Sigmoid colon (tissue), 7 donors: ENCODE data around the gene TEC. TPM values are rescaled to one million over a fixed set of nuclear protein-coding genes. Genes with fewer than 3 reads are reported as not detected.
A peak's percentile ranks its signal among the peaks of the same experiment; 100 is the strongest.
"Not testable (repeated sequence)": the region's sequence is repeated elsewhere in the genome, so short reads cannot be mapped to it uniquely, and the experiment has no call there.

Experiments
- DNase-seq: peaks from one replicate; pipeline ENCODE4 v3.0.0-alpha.2; 2019
- H3K27ac ChIP-seq, 4 donors: fragments of 200-600 bp; sonication (generic); one replicate each; pipeline ENCODE4 v1.5.1; 2016 to 2019; ENCODE audit warnings: mild to moderate bottlenecking in 1 of 4
- H3K27me3 ChIP-seq, 3 donors: fragments of 200-600 bp; sonication (generic); one replicate each; pipeline ENCODE4 v1.5.1; 2019; ENCODE audit warnings: mild to moderate bottlenecking in 1 of 3
- H3K36me3 ChIP-seq, 4 donors: fragments of 200-600 bp; sonication (generic); one replicate each; pipeline ENCODE4 v1.5.1; 2016 to 2019
- H3K4me1 ChIP-seq, 4 donors: fragments of 200-600 bp; sonication (generic); one replicate each; pipeline ENCODE4 v1.5.1; 2017 to 2019
- H3K4me3 ChIP-seq, 4 donors: fragments of 200-600 bp; sonication (generic); one replicate each; pipeline ENCODE4 v1.5.1; 2017 to 2019; ENCODE audit warnings: mild to moderate bottlenecking in 2 of 4, moderate library complexity in 1 of 4
- H3K9me3 ChIP-seq, 4 donors: fragments of 200-600 bp in 3 of 4; sonication (generic) in 3 of 4; one replicate each; pipeline versions ENCODE4 v1.5.1 to v1.6.1; 2013 to 2019
- EP300 ChIP-seq, 4 donors: sonication (generic); formaldehyde crosslinking; IDR thresholded peaks; one replicate each; pipeline ENCODE4 v1.6.1; 2017; ENCODE audit warnings: antibody characterized with exemption in 4 of 4
- POLR2A ChIP-seq, 2 donors: fragments of 450-650 bp; IDR thresholded peaks; one replicate each; pipeline ENCODE4 v1.6.1; 2016; ENCODE audit warnings: antibody characterized with exemption in 2 of 2, mild to moderate bottlenecking in 2 of 2, moderate library complexity in 2 of 2
- POLR2AphosphoS5 ChIP-seq, 4 donors: sonication (generic); formaldehyde crosslinking; IDR thresholded peaks; one replicate each; pipeline ENCODE4 v1.6.1; 2017; ENCODE audit warnings: antibody characterized with exemption in 4 of 4
- WGBS, 2 donors: extraction: QIAGEN DNeasy Blood & Tissue Kit; methylation state at CpG; one replicate each; pipeline ENCODE4 v1.1.7; 2013; 5-methylcytosine and 5-hydroxymethylcytosine counted together
- intact Hi-C: fragments of 100-400 bp; cut with DNase I; formaldehyde crosslinking; loops from one replicate; pipeline ENCODE4 v1.15.1; 2023
- polyA plus RNA-seq, 3 donors: library from polyadenylated mRNA; stranded (reverse); fragments of 200-250 nt; gene quantifications; one replicate each; pipeline ENCODE4 v1.2.3, GENCODE V29; 2013
- total RNA-seq, 4 donors: library from RNA; depleted of rRNA; stranded (reverse); fragments of >200 nt; gene quantifications; one replicate each; pipeline ENCODE4 v1.1.0, GENCODE V29; 2016
- TF ChIP-seq, protein P1 (sequence below), 4 experiments: fragments of 450-650 bp in 3 of 4; fragments of 200-600 bp in 1 of 4; IDR thresholded peaks; one replicate each; pipeline ENCODE4 v1.5.1; 2016 to 2019; ENCODE audit warnings: antibody characterized with exemption in 4 of 4, mild to moderate bottlenecking in 3 of 4, moderate library complexity in 2 of 4
- donor health status: healthy with polysubstance abuse.
- donor health status: Bipolar disorder and iron deficiency.
- donor health status: healthy.

TEC gene
- total and polyA plus RNA-seq, 7 donors, result 1.1 to 5.3 (median 2.0) TPM

- intact Hi-C loops, result no loop called here
- Histone ChIP-seq H3K4me3 (no peak overlapping the region), H3K27me3 (no peaks in the 10 kb centered on the region), H3K9me3 (no peaks in the 10 kb centered on the region), H3K36me3 (no peaks in the 10 kb centered on the region), H3K4me1 (no peaks in the 10 kb centered on the region), H3K27ac (peak overlapping the region in 1 of 4 donors; percentile 41)
- no peak for DNase-seq
- TF ChIP-seq, protein P1, sequence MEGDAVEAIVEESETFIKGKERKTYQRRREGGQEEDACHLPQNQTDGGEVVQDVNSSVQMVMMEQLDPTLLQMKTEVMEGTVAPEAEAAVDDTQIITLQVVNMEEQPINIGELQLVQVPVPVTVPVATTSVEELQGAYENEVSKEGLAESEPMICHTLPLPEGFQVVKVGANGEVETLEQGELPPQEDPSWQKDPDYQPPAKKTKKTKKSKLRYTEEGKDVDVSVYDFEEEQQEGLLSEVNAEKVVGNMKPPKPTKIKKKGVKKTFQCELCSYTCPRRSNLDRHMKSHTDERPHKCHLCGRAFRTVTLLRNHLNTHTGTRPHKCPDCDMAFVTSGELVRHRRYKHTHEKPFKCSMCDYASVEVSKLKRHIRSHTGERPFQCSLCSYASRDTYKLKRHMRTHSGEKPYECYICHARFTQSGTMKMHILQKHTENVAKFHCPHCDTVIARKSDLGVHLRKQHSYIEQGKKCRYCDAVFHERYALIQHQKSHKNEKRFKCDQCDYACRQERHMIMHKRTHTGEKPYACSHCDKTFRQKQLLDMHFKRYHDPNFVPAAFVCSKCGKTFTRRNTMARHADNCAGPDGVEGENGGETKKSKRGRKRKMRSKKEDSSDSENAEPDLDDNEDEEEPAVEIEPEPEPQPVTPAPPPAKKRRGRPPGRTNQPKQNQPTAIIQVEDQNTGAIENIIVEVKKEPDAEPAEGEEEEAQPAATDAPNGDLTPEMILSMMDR (IDR thresholded peaks at IDR 0.05), result no peak
- 75 to 80% methylated on average over 6 of the region's 6 CpGs for WGBS, 2 donors
These were observed 96.3 kb downstream of the TEC start for GRCh38 chr4:48173056-48173991.

DNA sequence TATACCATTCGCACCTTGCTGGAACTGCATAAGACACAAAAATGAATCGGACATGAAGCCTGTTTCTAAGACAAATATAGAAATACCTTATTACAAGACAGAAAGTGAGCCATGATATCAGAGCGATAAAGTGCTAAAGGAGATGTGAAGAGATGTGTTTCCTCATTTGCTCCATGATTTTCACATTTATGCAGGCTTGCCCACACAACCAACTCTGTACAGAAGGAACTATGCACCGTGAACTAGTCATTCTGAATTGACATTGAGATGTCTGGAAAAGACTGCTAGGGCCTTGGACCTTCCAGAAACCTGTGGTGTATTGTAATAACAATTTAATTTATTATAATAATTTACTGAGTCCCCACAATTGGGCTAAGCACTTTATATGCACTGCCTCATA is 97.0 kb downstream of the TEC start:
- H3K27me3 ChIP-seq, result no peaks in the 10 kb centered on the region
- H3K36me3 ChIP-seq, result no peaks in the 10 kb centered on the region
- H3K27ac ChIP-seq, result no peak overlapping the region
- H3K9me3 ChIP-seq, result no peaks in the 10 kb centered on the region
- no peaks in the 10 kb centered on the region for H3K4me1 ChIP-seq
- intact Hi-C loops, result no loop called here
- TF ChIP-seq POLR2AphosphoS5 (IDR thresholded peaks at IDR 0.05) (no peak), EP300 (IDR thresholded peaks at IDR 0.05) (no peak), POLR2A (IDR thresholded peaks at IDR 0.05) (no peak)
- TF ChIP-seq, protein P1 (IDR thresholded peaks at IDR 0.05), result no peak
- DNase-seq, result no peak
- no peak overlapping the region for H3K4me3 ChIP-seq
- WGBS, 2 donors, result 73 to 86% methylated on average over 4 of the region's 4 CpGs

- no peak for TF ChIP-seq POLR2A (IDR thresholded peaks at IDR 0.05)
- TF ChIP-seq, protein P1 (IDR thresholded peaks at IDR 0.05), result no peak
- TF ChIP-seq POLR2AphosphoS5 (IDR thresholded peaks at IDR 0.05), result no peak
- no peak for TF ChIP-seq EP300 (IDR thresholded peaks at IDR 0.05)
- Histone ChIP-seq H3K4me1 (no peaks in the 10 kb centered on the region), H3K27ac (no peak overlapping the region), H3K4me3 (no peak overlapping the region), H3K9me3 (no peaks in the 10 kb centered on the region), H3K27me3 (no peaks in the 10 kb centered on the region), H3K36me3 (no peaks in the 10 kb centered on the region)
- no peak for DNase-seq
- 0 to 44% methylated on average over 1 of the region's 1 CpG for WGBS, 2 donors
- intact Hi-C loops, result no loop called here
These were observed 100.0 kb downstream of the TEC start for GRCh38 chr4:48169636-48170035.

DNA sequence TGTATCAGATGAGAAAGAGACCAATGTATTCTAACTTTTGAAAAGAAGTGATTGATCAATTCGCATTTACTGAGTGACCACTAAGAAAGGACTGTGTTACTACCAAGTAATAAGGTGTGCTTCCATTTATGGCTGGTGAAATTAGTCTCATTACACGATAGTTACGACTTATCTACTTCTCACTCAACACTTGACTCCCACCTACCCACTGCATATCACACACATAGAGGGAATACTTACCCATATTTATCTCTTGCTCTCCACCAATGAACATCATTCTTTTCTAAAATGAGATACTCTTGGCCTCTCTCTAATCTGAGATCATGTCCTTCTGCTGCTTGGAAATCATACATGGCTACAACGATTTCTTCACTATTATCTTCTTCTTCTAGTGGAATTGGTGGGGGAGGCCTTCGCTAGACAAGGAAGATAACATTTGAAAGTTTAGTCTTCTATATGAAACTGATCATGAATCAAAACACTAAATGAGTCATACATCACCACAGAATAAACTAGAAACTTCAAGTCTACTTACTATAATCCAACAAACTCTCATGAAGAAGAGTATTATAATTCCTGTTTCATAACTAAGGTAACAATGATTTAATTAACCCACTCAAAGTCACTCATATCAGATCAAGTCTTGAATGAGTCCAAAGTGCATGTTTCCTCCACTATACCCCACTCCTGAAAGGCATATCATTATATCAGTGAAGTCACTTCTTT is 101.9 kb downstream of the TEC start:
- WGBS, 2 donors, result 73 to 79% methylated on average over 5 of the region's 5 CpGs

DNA sequence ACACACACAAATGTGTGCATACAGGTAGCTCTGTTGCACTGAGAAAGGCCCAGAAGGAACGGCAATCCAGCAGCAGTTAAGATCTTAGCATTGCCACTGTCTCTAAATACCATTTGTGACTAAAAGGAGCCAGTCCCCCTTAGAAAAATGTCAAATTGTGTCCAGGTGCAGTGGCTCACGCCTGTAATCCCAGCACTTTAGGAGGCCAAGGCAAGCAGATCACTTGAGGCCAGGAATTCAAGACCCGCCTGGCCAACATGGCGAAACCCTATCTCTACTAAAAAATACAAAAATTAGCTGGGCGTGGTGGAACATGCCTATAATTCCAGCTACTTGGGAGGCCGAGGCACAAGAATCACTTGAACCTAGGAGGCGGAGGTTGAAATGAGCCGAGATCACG is 105.1 kb downstream of the TEC start:
- H3K4me1 ChIP-seq, H3K27me3 ChIP-seq, H3K36me3 ChIP-seq, intact Hi-C loops, DNase-seq, H3K27ac ChIP-seq, H3K9me3 ChIP-seq, H3K4me3 ChIP-seq: not testable (repeated sequence)
- 95 to 96% methylated on average over 9 of the region's 9 CpGs for WGBS, 2 donors

More for the DNA sequence above, 101.9 kb downstream of the TEC start:
- no peak overlapping the region for H3K27ac ChIP-seq
- intact Hi-C loops, result no loop called here
- no peaks in the 10 kb centered on the region for H3K4me1 ChIP-seq
- no peaks in the 10 kb centered on the region for H3K36me3 ChIP-seq
- no peak for DNase-seq
- H3K4me3 ChIP-seq, result no peak overlapping the region
- no peaks in the 10 kb centered on the region for H3K9me3 ChIP-seq
- H3K27me3 ChIP-seq, result no peaks in the 10 kb centered on the region
- no peak for TF ChIP-seq EP300 (IDR thresholded peaks at IDR 0.05)
- TF ChIP-seq POLR2AphosphoS5 (IDR thresholded peaks at IDR 0.05), result no peak
- TF ChIP-seq, protein P1 (IDR thresholded peaks at IDR 0.05), result no peak
- no peak for TF ChIP-seq POLR2A (IDR thresholded peaks at IDR 0.05)
